HG03066 (cell line): Measurements from ENCODE around the gene PLAAT3.
"Not testable (repeated sequence)": the region's sequence is repeated elsewhere in the genome, so short reads cannot be mapped to it uniquely, and the experiment has no call there.

Experiments
- ATAC-seq: cut with Tn5 transposase; IDR thresholded peaks from one replicate; pipeline ENCODE4 v1.9.1; 2021; ENCODE audit warnings: low read depth; ENCODE audit not compliant: unreplicated experiment

The PLAAT3 gene

GRCh38 chr11:63547061-63547460, 67.2 kb downstream of the PLAAT3 start:
- no peak for ATAC-seq

GRCh38 chr11:63543711-63544110, 70.5 kb downstream of the PLAAT3 start:
- no peak for ATAC-seq

- ATAC-seq, result not testable (repeated sequence)
These were observed 71.7 kb downstream of the PLAAT3 start for GRCh38 chr11:63542506-63542905.

- no peak for ATAC-seq
These were observed 76.7 kb downstream of the PLAAT3 start for GRCh38 chr11:63537293-63538101.

GRCh38 chr11:63536669-63537292, 77.5 kb downstream of the PLAAT3 start, which contains the start of gene PLAAT4:
TSS of gene PLAAT4 (plus strand) at chr11:63536808. CDS start at chr11:63536869, 61 bp downstream.
- ATAC-seq, result no peak

- ATAC-seq, result no peak
These were observed 78.5 kb downstream of the PLAAT3 start for GRCh38 chr11:63535734-63536133.

- no peak for ATAC-seq
These were observed 79.3 kb downstream of the PLAAT3 start for GRCh38 chr11:63534895-63535461.

GRCh38 chr11:63534076-63534475, 80.2 kb downstream of the PLAAT3 start:
- no peak for ATAC-seq

GRCh38 chr11:63532799-63533475, 81.3 kb downstream of the PLAAT3 start:
- no peak for ATAC-seq

GRCh38 chr11:63532117-63532516, 82.1 kb downstream of the PLAAT3 start:
- no peak for ATAC-seq

- ATAC-seq, result not testable (repeated sequence)
These were observed 83.0 kb downstream of the PLAAT3 start for GRCh38 chr11:63531074-63531792.

- no peak for ATAC-seq
These were observed 84.2 kb downstream of the PLAAT3 start for GRCh38 chr11:63530021-63530420.

- ATAC-seq, result not testable (repeated sequence)
These were observed 84.9 kb downstream of the PLAAT3 start for GRCh38 chr11:63529373-63529772.

GRCh38 chr11:63528729-63529278, 85.4 kb downstream of the PLAAT3 start:
- not testable (repeated sequence) for ATAC-seq

GRCh38 chr11:63528156-63528555, 86.1 kb downstream of the PLAAT3 start:
- not testable (repeated sequence) for ATAC-seq

GRCh38 chr11:63527667-63528066, 86.6 kb downstream of the PLAAT3 start:
- ATAC-seq, result no peak
